HCT116 (cell line): ENCODE data around the gene SART3.

Experiments used
- CEBPB ChIP-seq: IDR thresholded peaks from 2 replicates; pipeline ENCODE4 v1.6.1; 2012; ENCODE audit warnings: low read depth
- CTCF ChIP-seq, 3 experiments: fragments of 200-600 bp in 1 of 3; sonication (generic) in 1 of 3; IDR thresholded peaks in 2 of 3; conservative IDR thresholded peaks in 1 of 3; 2 replicates each; pipeline ENCODE4 v1.5.1; 2012 to 2017; ENCODE audit warnings: low read depth in 2 of 3, low read length in 2 of 3, antibody characterized with exemption in 1 of 3, borderline replicate concordance in 1 of 3, control low read depth in 1 of 3, mild to moderate bottlenecking in 1 of 3, mixed read lengths in 1 of 3, mixed run types in 1 of 3, moderate library complexity in 1 of 3; ENCODE audit not compliant: insufficient read depth in 1 of 3
- EZH2 ChIP-seq: fragments of 200-600 bp; sonication (generic); IDR thresholded peaks from 2 replicates; pipeline ENCODE4 v1.6.1; 2017; ENCODE audit warnings: antibody characterized with exemption, mixed run types
- EZH2phosphoT487 ChIP-seq: fragments of 200-600 bp; IDR thresholded peaks from 2 replicates; pipeline ENCODE4 v1.6.1; 2018; ENCODE audit warnings: antibody characterized with exemption, borderline replicate concordance
- POLR2A ChIP-seq: IDR thresholded peaks from 2 replicates; pipeline ENCODE4 v1.7.0; 2011; ENCODE audit warnings: borderline replicate concordance; ENCODE audit not compliant: insufficient read depth, insufficient read length; ENCODE audit errors: extremely low read depth
- RAD21 ChIP-seq: IDR thresholded peaks from 2 replicates; pipeline ENCODE4 v1.6.1; 2012; ENCODE audit warnings: low read depth, mild to moderate bottlenecking
- SIN3A ChIP-seq: IDR thresholded peaks from 2 replicates; pipeline ENCODE4 v1.6.1; 2012; ENCODE audit warnings: low read depth
- SP1 ChIP-seq: IDR thresholded peaks from 2 replicates; pipeline ENCODE4 v1.6.1; 2012; ENCODE audit warnings: low read depth
- ZBTB33 ChIP-seq: IDR thresholded peaks from 2 replicates; pipeline ENCODE4 v1.6.1; 2011; ENCODE audit warnings: mild to moderate bottlenecking, low read length, moderate library complexity; ENCODE audit not compliant: insufficient replicate concordance; ENCODE audit errors: extremely low read depth
- ZNF274 ChIP-seq: fragments of 200-500 bp; sonication (Bioruptor generic); IDR thresholded peaks from 2 replicates; pipeline ENCODE4 v1.6.1; 2014; ENCODE audit warnings: mild to moderate bottlenecking, low read depth, low read length, inconsistent platforms
- TF ChIP-seq, protein P1 (sequence below): IDR thresholded peaks from 2 replicates; pipeline ENCODE4 v1.6.1; 2012

DNA sequence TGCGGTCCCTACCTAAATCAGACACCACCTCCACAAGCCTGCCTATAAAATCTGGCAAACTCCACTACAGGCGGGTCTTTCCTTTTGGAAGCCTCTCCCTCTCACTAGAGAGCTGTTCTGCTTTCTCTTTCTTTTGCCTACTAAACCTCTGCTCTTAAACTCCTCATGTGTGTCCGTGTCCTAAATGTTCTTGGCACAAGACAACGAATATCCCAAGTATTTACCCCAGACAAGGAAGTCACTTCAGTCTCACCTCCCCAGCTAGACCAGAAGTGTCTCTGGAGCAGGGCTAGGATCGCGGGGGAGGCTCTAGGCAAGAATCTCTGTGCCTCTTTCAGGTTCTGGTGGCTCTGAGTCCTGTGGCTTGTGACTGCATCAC is 83.1 kb downstream of the SART3 start:
- TF ChIP-seq CTCF (IDR thresholded peaks at IDR 0.05 in 2 of 3, conservative IDR thresholded peaks at IDR 0.05 in 1 of 3; ENCODE audit: borderline replicate concordance in 1 of 3, insufficient read depth in 1 of 3, low read depth in 2 of 3, low read length in 2 of 3) = no peak
- TF ChIP-seq, protein P1, sequence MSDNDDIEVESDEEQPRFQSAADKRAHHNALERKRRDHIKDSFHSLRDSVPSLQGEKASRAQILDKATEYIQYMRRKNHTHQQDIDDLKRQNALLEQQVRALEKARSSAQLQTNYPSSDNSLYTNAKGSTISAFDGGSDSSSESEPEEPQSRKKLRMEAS = no peak
- no peak for TF ChIP-seq CEBPB
- no peak for TF ChIP-seq EZH2
- TF ChIP-seq SP1 = no peak
- no peak for TF ChIP-seq ZNF274
- no peak for TF ChIP-seq EZH2phosphoT487
- TF ChIP-seq POLR2A = no peak
- no peak for TF ChIP-seq RAD21
- no peak for TF ChIP-seq SIN3A
- TF ChIP-seq ZBTB33 = no peak
